ENCODE data around the gene IL17RE.

GRCh38 chr3:9955067-9955502 lies 52.4 kb downstream of the IL17RE start:
- TF ChIP-seq CTCF (optimal IDR thresholded peaks at IDR 0.05 in 1 of 3, IDR thresholded peaks at IDR 0.05 in 1 of 3, conservative IDR thresholded peaks at IDR 0.05 in 1 of 3; ENCODE audit: extremely low read depth in 1 of 3, insufficient read depth in 2 of 3, low read length in 3 of 3): no peak
- no peak for TF ChIP-seq EZH2 (IDR thresholded peaks at IDR 0.05; ENCODE audit: low read length)

Measured in keratinocyte (primary cell).